ENCODE results near the gene PDE7B.
A peak's percentile ranks its signal among the peaks of the same experiment; 100 is the strongest.
"Not testable (repeated sequence)": the region's sequence is repeated elsewhere in the genome, so short reads cannot be mapped to it uniquely, and the experiment has no call there.

PDE7B gene

DNA sequence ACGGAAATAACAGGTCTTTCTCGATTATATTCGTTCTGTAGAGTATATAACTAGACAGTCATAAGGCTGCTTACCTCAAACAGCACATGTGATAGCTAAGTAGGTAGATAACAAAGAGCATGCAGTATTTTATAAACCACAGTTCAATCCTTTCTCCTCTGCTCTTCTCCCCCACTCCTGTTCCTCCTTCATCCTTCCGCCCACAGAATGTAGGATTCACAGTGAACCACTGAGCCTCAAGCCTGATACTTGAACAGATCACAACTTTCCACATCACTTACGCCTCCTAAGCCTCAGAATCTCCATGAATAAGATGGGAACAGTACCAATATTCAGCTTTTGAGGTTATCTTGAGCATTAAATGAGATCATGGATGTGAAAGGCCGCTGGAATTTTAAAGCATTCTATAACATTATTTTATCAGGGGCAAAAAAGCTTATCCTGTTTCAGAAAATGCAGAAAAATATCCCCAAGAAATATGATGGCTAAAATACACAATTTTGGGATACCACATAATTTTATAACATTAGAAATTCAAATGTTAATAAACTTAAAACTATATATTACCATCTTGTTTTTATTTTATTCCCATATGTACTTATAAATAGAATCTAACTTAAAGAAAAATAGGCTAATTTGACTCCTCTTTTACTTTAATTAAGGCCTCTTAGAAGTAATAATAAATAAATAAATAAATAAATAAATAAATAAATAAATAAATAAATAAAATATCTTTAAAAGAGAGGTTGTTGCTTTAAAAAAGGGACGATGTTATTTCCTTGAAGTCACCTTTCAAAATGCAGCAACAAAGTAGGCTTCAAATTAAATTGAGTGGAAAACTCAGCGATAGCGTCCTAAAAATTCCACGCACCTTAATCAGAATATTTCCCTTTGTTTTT lies 365.3 kb downstream of the PDE7B start:
- no peak overlapping the region for H3K4me3 ChIP-seq (ENCODE audit: low read depth, low read length)
- no peak for DNase-seq (ENCODE audit: low read depth)
- TF ChIP-seq, protein P1, sequence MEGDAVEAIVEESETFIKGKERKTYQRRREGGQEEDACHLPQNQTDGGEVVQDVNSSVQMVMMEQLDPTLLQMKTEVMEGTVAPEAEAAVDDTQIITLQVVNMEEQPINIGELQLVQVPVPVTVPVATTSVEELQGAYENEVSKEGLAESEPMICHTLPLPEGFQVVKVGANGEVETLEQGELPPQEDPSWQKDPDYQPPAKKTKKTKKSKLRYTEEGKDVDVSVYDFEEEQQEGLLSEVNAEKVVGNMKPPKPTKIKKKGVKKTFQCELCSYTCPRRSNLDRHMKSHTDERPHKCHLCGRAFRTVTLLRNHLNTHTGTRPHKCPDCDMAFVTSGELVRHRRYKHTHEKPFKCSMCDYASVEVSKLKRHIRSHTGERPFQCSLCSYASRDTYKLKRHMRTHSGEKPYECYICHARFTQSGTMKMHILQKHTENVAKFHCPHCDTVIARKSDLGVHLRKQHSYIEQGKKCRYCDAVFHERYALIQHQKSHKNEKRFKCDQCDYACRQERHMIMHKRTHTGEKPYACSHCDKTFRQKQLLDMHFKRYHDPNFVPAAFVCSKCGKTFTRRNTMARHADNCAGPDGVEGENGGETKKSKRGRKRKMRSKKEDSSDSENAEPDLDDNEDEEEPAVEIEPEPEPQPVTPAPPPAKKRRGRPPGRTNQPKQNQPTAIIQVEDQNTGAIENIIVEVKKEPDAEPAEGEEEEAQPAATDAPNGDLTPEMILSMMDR (conservative IDR thresholded peaks at IDR 0.05; ENCODE audit: low read depth, low read length), result no peak

DNA sequence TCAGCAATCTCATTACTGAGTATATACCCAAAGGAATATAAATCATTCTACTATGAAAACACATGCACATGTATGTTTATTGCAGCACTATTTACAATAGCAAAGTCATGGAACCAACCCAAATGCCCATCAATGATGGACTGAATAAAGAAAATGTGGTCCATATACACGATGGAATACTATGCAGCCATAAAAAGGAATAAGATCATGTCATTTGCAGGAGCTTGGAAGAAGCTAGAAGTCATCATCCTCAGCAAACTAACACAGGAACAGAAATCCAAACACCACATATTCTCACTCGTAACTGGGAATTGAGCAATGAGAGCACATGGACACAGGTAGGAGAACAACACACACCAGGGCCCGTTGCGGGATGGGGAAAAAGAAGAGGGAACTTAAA lies 373.5 kb downstream of the PDE7B start:
- not testable (repeated sequence) for DNase-seq (ENCODE audit: low read depth); H3K4me3 ChIP-seq (ENCODE audit: low read depth, low read length)

DNA sequence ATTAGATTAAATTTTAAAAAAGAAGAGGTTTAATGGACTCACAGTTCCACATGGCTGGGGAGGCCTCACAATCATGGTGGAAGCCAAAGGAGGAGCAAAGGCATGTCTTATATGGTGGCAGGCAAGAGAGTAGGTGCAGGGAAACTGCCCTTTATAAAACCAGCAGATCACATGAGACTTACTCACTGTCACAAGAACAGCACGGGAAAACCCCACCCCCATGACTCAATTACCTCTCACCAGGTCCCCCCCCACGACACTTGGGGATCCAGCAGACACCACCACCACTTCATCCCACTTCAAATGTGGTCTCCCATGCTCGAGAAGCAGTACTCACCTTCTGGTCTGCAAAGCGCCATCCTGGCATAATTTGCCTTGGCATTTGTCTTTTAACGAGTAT lies 374.0 kb downstream of the PDE7B start:
- no peak overlapping the region for H3K4me3 ChIP-seq (ENCODE audit: low read depth, low read length)
- TF ChIP-seq, protein P1 (conservative IDR thresholded peaks at IDR 0.05; ENCODE audit: low read depth, low read length), result no peak
- peak; percentile 52 for DNase-seq (ENCODE audit: low read depth)

DNA sequence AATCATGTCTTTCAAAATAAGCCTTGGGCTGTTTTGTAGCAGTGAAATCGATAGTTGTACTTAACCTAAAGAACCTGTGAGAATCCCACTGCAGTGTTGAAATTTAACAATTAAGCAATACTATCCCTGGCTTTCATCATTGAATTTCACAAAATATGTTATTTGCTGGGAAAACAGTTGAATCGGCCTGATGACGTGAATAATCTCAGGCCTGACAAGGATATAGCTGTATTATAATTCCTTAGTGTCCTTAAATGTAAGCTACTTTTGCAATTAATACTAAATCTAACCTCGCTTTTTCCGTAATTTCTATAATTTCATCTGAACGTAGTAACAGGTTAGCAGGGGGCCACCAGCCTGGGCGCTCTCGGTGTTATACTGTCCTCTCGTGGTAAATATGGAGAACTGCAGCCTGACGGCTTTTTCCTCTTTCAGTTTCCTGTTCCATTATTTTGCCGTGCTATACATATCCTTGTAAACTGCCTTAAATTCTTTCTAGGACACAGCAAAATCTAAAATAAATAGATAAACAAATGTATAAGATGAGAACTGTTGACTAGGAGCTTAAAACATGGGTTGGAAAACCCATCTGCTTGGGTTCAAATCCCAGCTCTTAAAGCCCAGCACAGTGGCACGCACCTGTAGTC lies 374.6 kb downstream of the PDE7B start:
- TF ChIP-seq, protein P1 (conservative IDR thresholded peaks at IDR 0.05; ENCODE audit: low read depth, low read length), result peak; percentile 100
- DNase-seq (ENCODE audit: low read depth), result peak; percentile 81
- peak overlapping the region; percentile 46 for H3K4me3 ChIP-seq (ENCODE audit: low read depth, low read length)

DNA sequence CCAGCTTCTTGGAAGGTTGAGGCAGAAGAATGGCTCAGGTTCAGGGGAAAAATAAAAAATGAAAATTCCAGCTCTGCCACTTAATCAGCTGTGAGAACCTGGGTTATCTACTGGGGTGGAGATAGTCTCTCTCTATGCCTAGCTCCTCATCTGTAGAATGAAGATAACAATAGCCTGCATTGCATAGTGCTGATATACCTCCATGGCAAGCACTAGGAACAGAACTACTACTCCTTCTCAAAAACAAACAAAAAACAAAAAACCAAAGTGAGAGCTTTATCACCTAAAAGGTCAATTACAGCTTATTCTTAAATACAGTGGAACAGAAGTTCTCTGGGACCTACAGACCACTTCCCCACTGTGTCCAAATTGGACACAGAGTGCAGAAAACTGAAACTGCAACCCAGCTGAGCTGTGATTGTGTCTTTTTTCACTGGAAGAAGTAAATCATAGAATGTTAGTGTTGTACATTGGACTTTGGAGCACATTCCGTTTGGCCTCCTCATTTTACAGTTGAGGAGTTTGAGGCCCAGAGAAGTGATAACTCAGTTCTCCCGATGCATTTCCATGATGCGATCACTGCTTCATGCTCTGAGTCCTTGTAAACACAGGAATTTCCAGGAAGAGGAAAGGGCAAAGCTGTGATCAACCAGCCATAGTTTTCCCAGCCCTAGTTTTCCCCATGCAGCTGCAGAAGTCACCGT lies 375.3 kb downstream of the PDE7B start:
- no peak for DNase-seq (ENCODE audit: low read depth)
- H3K4me3 ChIP-seq (ENCODE audit: low read depth, low read length), result no peak overlapping the region
- TF ChIP-seq, protein P1 (conservative IDR thresholded peaks at IDR 0.05; ENCODE audit: low read depth, low read length), result no peak

DNA sequence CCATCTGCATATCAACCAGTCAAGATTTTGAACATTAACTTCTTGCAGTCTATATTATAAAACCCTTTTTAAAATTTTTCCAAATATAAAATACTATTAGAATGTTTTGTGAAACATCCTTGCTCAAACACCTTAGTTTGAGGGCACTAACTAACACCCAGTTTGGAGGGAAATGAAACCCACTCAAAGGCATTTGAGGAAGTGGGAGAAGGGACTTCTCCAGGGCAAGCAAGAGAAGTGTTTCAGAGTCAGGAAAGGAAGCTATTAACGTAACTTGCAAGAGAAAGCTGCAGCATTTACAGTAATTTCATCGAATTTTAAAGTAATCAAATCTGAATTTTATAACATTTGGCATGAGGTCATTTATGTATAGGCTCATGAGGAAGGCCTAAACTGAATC lies 377.3 kb downstream of the PDE7B start:
- no peak overlapping the region for H3K4me3 ChIP-seq (ENCODE audit: low read depth, low read length)
- DNase-seq (ENCODE audit: low read depth), result no peak
- TF ChIP-seq, protein P1 (conservative IDR thresholded peaks at IDR 0.05; ENCODE audit: low read depth, low read length), result no peak

DNA sequence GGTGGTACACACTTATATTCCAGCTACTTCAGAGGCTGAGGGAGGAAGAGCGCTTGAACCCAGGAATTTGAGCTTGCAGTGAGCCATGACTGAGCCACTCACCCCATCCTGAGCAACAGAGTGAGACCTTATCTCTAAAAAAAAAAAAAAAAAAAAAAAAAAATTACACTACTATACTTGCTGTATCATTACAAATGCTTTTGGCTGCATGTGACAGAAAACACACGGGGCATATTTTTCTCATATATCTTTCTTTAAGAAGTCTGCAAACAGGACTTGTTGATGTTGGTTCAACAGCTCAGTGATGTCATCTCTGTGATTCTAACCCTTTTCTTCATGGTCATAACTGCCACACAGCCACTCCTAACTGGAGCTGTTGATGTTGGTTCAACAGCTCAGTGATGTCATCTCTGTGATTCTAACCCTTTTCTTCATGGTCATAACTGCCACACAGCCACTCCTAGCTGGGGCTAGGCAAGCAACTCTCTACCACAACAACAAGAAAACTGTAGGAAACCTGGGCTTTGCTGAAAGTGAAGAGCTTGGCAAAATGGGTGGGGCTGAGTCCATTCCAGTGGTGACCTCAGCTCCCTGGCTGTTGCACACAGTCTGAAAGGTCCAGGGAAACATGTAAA lies 378.8 kb downstream of the PDE7B start:
- DNase-seq (ENCODE audit: low read depth), result peak; percentile 42
- TF ChIP-seq, protein P1 (conservative IDR thresholded peaks at IDR 0.05; ENCODE audit: low read depth, low read length), result no peak
- H3K4me3 ChIP-seq (ENCODE audit: low read depth, low read length), result no peak overlapping the region
